Common myeloid progenitor, CD34-positive (primary cell): ENCODE measurements around the gene BRD7.

Experiments used
- CTCF ChIA-PET: fragments of 350-600 bp; sonication (Branson Sonifier 250); formaldehyde crosslinking; loops from one replicate; lab custom pipeline; 2021; ENCODE audit warnings: antibody characterized with exemption; lab: Charles Lee
- POLR2A ChIA-PET: fragments of 350-600 bp; sonication (Branson Sonifier 250); formaldehyde crosslinking; loops from one replicate; lab custom pipeline; 2021; ENCODE audit warnings: antibody characterized with exemption; lab: Charles Lee
- DNase-seq, 3 donors: peaks; one replicate each; pipeline versions ENCODE4 v3.0.0 to v3.0.0-alpha.2; 2013
- H3K27ac ChIP-seq, 2 experiments: 1 replicate in 1 of 2; 2 replicates in 1 of 2; pipeline ENCODE4 v1.7.0; 2013; ENCODE audit warnings: inconsistent platforms in 2 of 2, low read length in 2 of 2, mild to moderate bottlenecking in 2 of 2, low read depth in 1 of 2, moderate library complexity in 1 of 2; ENCODE audit not compliant: severe bottlenecking in 2 of 2, insufficient read depth in 1 of 2, poor library complexity in 1 of 2
- H3K27me3 ChIP-seq, 5 experiments: replicated peaks in 2 of 5; 1 replicate in 3 of 5; 2 replicates in 2 of 5; pipeline versions ENCODE4 v1.6.1 to v1.7.0; 2013; ENCODE audit warnings: low read length in 4 of 5, mild to moderate bottlenecking in 2 of 5, moderate library complexity in 2 of 5, inconsistent platforms in 1 of 5; ENCODE audit not compliant: insufficient read depth in 5 of 5, control insufficient read depth in 4 of 5
- H3K36me3 ChIP-seq, 4 experiments: 1 replicate in 2 of 4; 2 replicates in 2 of 4; pipeline versions ENCODE4 v1.6.1 to v1.7.0; 2013; ENCODE audit warnings: low read length in 3 of 4, control low read depth in 1 of 4, mild to moderate bottlenecking in 1 of 4; ENCODE audit not compliant: control insufficient read depth in 4 of 4, insufficient read depth in 4 of 4
- H3K4me1 ChIP-seq, 4 experiments: 1 replicate in 3 of 4; 2 replicates in 1 of 4; pipeline versions ENCODE4 v1.6.1 to v1.7.1; 2013; ENCODE audit warnings: low read length in 3 of 4, mild to moderate bottlenecking in 3 of 4, control low read depth in 1 of 4, inconsistent platforms in 1 of 4, moderate library complexity in 1 of 4; ENCODE audit not compliant: control insufficient read depth in 4 of 4, insufficient read depth in 4 of 4; ENCODE audit errors: control extremely low read depth in 1 of 4
- H3K4me3 ChIP-seq, 7 experiments: 1 replicate in 4 of 7; 2 replicates in 3 of 7; pipeline versions ENCODE4 v1.5.1 to v1.7.0; 2013; ENCODE audit warnings: mild to moderate bottlenecking in 7 of 7, low read length in 6 of 7, moderate library complexity in 6 of 7, inconsistent platforms in 2 of 7, low read depth in 2 of 7, control low read depth in 1 of 7; ENCODE audit not compliant: insufficient read depth in 4 of 7, control insufficient read depth in 1 of 7; ENCODE audit errors: extremely low read depth in 1 of 7
- H3K9me3 ChIP-seq, 5 experiments: 1 replicate in 4 of 5; 2 replicates in 1 of 5; pipeline versions ENCODE4 v1.6.1 to v1.7.1; 2013; ENCODE audit warnings: low read length in 4 of 5, mild to moderate bottlenecking in 2 of 5, inconsistent platforms in 1 of 5, low read depth in 1 of 5, moderate library complexity in 1 of 5; ENCODE audit not compliant: control insufficient read depth in 4 of 5, insufficient read depth in 2 of 5; ENCODE audit errors: control extremely low read depth in 1 of 5
- WGBS: methylation state at CpG from one replicate; pipeline ENCODE4 v1.1.5; 2013; ENCODE audit not compliant: insufficient coverage; 5-methylcytosine and 5-hydroxymethylcytosine counted together

The BRD7 gene

GRCh38 chr16:50395763-50396710, 27.2 kb upstream of the BRD7 start:
- ChIA-PET CTCF (interaction anchor here (1.6 kb wide), 1 partner anchor 12 kb away, joined by 6 read pairs; no protein-coding TSS in a partner anchor), POLR2A (no interaction called here)
- Histone ChIP-seq H3K36me3 (no peaks in the 10 kb centered on the region), H3K4me1 (peaks cover 0 to 8% (median 0%) of the 10 kb centered on the region in 4 experiments), H3K27me3 (peaks cover 0 to 3% (median 0%) of the 10 kb centered on the region in 5 experiments), H3K27ac (no peak overlapping the region), H3K4me3 (no peak overlapping the region), H3K9me3 (no peaks in the 10 kb centered on the region)
- WGBS, result 91% methylated on average over 10 of the region's 10 CpGs
- peak; percentile 16 to 57 (median 38) for DNase-seq

GRCh38 chr16:50393858-50394802, 25.3 kb upstream of the BRD7 start:
- Histone ChIP-seq H3K9me3 (no peaks in the 10 kb centered on the region), H3K4me3 (no peak overlapping the region), H3K27me3 (peaks cover 0 to 3% (median 0%) of the 10 kb centered on the region in 5 experiments), H3K4me1 (peaks cover 0 to 8% (median 0%) of the 10 kb centered on the region in 4 experiments), H3K36me3 (no peaks in the 10 kb centered on the region), H3K27ac (no peak overlapping the region)
- 100% methylated on average over 4 of the region's 6 CpGs for WGBS
- no peak for DNase-seq
- ChIA-PET CTCF (interaction anchor here (0.7 to 1.0 kb wide), 3 partner anchors 8 to 895 kb away, joined by 3 read pairs; no protein-coding TSS in a partner anchor), POLR2A (no interaction called here)

- Histone ChIP-seq H3K27me3 (peaks cover 0 to 3% (median 0%) of the 10 kb centered on the region in 5 experiments), H3K4me1 (peaks cover 0 to 3% (median 0%) of the 10 kb centered on the region in 4 experiments), H3K9me3 (no peaks in the 10 kb centered on the region), H3K27ac (no peak overlapping the region), H3K36me3 (no peaks in the 10 kb centered on the region), H3K4me3 (no peak overlapping the region)
- ChIA-PET POLR2A (no interaction called here), CTCF (interaction anchor here (0.7 kb wide), 1 partner anchor 894 kb away, joined by 3 read pairs; no protein-coding TSS in a partner anchor)
- no peak for DNase-seq
- 100% methylated on average over 4 of the region's 8 CpGs for WGBS
These were observed 24.6 kb upstream of the BRD7 start for GRCh38 chr16:50393416-50393815.

GRCh38 chr16:50390914-50391716, 22.3 kb upstream of the BRD7 start:
- H3K4me1 ChIP-seq, result peaks cover 0 to 2% (median 0%) of the 10 kb centered on the region in 4 experiments
- CTCF ChIA-PET, result interaction anchor here (0.6 to 1.0 kb wide), 2 partner anchors 9 to 266 kb away, joined by 3 to 4 read pairs; no protein-coding TSS in a partner anchor
- peaks cover 0 to 6% (median 0%) of the 10 kb centered on the region in 5 experiments for H3K27me3 ChIP-seq
- POLR2A ChIA-PET, result no interaction called here
- no peaks in the 10 kb centered on the region for H3K9me3 ChIP-seq
- no peak for DNase-seq
- WGBS, result 98% methylated on average over 18 of the region's 30 CpGs
- no peak overlapping the region for H3K27ac ChIP-seq
- no peak overlapping the region for H3K4me3 ChIP-seq
- no peaks in the 10 kb centered on the region for H3K36me3 ChIP-seq

- ChIA-PET CTCF (interaction anchor here (0.6 to 1.0 kb wide), 2 partner anchors 10 to 267 kb away, joined by 3 to 4 read pairs; no protein-coding TSS in a partner anchor), POLR2A (no interaction called here)
- Histone ChIP-seq H3K27ac (no peak overlapping the region), H3K27me3 (peaks cover 0 to 6% (median 0%) of the 10 kb centered on the region in 5 experiments), H3K36me3 (no peaks in the 10 kb centered on the region), H3K4me1 (peaks cover 0 to 1% (median 0%) of the 10 kb centered on the region in 4 experiments), H3K9me3 (no peaks in the 10 kb centered on the region), H3K4me3 (no peak overlapping the region)
- no peak for DNase-seq
- 100% methylated on average over 7 of the region's 11 CpGs for WGBS
These were observed 21.6 kb upstream of the BRD7 start for GRCh38 chr16:50390371-50390771.

- Histone ChIP-seq H3K4me1 (peaks cover 0 to 4% (median 0%) of the 10 kb centered on the region in 4 experiments), H3K27ac (no peak overlapping the region), H3K27me3 (peaks cover 0 to 6% (median 0%) of the 10 kb centered on the region in 5 experiments), H3K36me3 (no peaks in the 10 kb centered on the region), H3K4me3 (no peak overlapping the region), H3K9me3 (no peaks in the 10 kb centered on the region)
- CTCF ChIA-PET, result no interaction called here
- DNase-seq, result no peak
- POLR2A ChIA-PET, result no interaction called here
- 100% methylated on average over 2 of the region's 4 CpGs for WGBS
These were observed 21.1 kb upstream of the BRD7 start for GRCh38 chr16:50389900-50390299.
